CD4-positive, alpha-beta T cell treated with Interleukin-4 for 1 hour (primary cell): ENCODE data around the gene RAB31.
A peak's percentile ranks its signal among the peaks of the same experiment; 100 is the strongest.

Experiments used
- DNase-seq, 2 donors: peaks; one replicate each; pipeline ENCODE4 v3.0.0-alpha.2; 2020 to 2022

RAB31 gene

DNA sequence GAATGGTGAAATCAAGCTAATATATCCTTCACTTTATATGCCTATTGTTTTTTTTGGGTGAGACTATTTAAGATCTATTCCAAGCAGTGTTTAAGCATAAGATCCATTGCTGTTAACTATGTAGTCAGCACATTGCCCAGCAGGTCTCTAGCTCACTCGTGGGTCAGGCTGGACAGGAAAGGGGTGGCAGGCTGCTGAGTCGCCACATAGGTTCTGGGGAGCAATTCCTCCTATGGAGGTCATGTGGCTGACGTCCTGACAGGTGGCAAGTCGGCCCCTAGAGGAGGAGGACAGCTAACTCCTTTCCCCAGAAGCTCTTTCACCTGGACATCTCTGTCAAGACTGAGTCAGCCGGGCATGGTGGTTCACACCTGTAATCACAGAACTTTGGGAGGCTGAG is 13.9 kb upstream of the RAB31 start:
- no peak for DNase-seq

DNA sequence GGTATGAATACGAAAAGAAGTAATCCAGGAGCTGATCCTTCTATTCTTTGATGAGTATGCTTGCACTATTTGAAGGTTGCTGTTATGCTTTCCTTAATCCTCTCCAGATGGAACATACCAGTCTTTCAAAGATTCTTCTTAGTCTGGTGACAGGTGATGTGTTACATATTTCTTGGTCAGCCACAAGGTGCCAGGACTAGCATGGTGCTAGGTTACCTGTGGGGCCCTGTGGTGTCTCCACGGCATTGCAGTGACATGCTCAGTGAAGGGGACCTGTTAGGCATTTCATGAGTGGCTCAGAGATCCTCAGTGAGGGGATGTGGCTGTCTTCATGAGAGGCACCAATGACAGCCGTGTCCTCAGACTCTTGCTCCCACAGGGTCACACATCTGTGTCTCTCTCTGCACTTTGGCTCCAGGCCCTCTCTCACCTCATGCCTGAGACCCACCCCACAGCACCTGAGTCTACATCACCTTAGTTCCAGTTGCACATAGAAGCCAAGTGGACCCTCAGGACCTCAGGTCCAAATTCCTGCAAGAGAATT is 13.1 kb upstream of the RAB31 start:
- no peak for DNase-seq

DNA sequence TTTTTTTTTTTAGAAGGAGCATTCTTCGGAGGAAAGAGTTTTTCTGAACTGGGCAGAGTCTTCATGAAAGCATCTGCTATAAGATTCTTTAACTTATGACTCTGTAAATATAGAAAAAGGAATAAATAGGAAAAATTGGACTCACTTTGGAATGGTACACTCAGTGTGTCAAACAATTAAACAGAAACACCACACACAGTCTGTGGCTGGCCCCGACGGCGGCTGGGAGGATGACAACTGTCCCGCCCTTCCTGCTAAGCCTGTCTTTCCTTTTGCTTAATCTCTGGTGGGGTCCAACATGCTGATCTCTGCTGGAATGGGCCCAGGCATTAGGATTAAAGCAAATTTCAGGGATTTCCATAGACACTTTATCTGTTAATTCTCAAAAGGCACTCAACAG is 12.5 kb upstream of the RAB31 start:
- DNase-seq: no peak

DNA sequence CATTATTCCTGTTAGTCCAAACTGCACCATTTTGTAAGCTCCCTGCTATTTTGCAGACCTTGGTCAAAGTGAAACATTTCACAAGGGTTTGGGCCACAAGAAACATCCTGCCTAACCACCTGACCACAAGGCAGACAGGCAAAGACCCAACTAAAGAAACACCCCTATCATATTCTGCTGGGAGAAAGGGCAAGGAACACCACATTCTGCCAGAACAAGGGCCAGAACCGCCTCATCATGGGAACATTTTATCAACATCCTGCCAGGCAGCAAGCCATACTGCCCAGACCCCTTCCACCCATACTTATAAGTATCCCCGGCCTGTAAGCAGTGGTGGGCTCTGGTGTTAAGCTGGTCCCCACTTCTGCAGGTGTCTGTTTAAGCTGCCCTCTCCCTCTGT is 12.0 kb upstream of the RAB31 start:
- DNase-seq: no peak

DNA sequence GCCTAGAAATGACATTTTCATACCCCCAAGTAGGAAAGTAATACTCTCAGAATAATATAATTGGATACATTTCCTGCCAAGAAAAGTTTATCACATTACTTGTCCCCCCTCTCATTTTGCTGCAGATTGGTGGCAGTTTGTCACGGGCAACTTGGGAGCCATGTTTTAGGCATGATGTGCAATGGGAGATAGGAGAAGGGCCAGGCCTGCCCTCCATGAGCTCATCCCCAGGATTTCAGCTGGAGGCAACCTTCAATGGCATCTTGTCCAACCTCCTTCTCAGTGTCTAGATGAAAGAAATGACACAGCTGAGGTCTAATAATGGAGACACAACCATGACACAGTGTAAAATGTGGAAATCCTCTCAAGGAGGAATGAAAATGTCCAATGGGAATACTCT is 11.4 kb upstream of the RAB31 start:
- no peak for DNase-seq

DNA sequence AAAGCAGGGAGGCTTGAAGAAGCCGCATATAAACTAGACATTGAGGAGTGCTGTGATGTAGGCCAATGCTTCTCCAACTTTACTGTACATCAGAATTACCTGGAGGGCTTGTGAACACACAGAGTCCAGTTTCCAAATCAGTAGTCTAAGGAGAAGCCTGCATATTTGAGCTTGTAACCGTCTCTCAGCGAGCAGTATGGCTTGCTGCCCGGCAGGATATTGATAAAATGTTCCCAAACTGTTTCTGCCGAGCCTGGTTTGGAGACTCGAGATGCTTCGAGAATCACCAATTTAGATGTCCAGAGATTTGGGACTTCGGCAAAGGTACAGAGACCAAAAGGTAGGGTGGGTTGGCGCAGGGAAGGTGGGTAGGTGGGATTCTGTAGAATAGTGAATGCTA is 11.0 kb upstream of the RAB31 start:
- DNase-seq: no peak

DNA sequence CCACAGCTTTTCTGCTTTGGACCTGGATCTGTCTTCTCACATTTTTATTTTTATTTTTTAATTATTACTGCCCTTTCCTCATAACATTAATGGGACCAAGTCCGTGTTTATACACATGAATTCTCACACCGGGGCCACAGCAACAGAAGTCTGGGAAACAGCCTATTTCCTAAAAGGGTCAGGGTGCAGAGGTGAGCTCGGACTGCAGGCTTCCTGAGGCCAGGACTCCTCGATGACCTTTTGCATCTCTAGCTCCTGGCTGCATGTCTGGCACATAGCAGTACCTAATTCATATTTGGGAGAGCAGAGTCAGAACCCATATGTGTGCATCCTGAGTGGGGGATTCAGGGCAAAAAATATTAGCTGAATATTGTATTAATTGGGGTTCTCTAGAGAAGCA is 9.6 kb upstream of the RAB31 start:
- DNase-seq: no peak

DNA sequence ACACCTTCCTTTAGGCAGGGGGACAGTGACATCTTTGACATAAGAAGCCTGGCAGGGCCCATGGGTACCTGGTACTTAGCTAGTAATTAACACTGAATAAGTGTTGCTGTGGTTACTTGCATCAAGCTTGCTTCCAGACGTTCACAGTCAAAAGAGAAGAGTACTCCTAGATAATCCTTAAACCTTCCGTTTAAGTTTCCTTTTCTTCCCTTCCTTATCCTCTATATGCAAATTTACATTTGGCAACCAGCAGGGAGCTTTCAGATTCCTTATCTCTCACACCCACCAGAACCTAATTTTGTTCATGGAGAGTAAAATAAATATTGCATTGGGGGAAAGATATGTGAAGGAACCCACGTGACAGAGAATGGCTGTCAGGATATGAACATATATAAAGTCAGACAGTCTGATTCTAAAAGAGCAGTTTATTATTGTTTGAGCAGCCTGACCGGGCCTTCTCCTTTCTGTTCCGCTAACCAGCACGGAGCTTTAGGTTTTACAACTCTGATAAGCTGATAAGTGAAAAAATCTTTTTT is 7.8 kb upstream of the RAB31 start:
- DNase-seq: no peak

DNA sequence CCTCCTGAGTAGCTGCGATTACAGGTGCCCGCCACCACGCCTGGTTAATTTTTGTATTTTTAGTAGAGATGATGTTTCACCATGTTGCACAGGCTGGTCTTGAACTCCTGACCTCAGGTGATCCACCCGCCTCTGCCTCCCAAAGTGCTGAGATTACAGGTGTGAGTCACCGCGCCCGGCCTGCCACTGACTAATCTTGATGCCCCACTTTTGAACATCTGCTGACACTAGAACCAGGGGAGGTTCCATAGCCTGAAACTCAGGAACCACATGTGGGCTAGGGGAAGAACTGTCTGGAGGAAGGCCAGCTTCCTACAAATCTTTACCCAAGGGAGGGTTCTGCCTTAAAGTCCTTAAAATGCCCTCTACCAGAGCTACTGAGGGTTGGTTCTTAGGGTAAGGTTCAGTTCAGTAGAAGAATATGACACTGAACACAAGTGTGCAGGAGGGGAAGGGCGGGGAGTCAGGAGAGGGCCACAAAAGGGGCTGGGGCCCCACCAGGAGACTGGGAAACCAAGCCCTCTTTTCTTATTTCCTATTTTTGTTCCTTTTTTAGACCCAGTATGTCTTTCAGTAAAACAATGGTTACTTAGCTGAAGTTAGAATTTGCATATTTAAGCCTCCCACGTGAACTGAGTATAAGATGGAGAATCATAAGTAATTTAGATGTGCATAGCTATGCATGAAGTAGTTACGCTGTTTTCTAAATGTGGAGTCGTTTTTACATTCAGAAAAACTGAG is 6.3 kb upstream of the RAB31 start:
- no peak for DNase-seq

DNA sequence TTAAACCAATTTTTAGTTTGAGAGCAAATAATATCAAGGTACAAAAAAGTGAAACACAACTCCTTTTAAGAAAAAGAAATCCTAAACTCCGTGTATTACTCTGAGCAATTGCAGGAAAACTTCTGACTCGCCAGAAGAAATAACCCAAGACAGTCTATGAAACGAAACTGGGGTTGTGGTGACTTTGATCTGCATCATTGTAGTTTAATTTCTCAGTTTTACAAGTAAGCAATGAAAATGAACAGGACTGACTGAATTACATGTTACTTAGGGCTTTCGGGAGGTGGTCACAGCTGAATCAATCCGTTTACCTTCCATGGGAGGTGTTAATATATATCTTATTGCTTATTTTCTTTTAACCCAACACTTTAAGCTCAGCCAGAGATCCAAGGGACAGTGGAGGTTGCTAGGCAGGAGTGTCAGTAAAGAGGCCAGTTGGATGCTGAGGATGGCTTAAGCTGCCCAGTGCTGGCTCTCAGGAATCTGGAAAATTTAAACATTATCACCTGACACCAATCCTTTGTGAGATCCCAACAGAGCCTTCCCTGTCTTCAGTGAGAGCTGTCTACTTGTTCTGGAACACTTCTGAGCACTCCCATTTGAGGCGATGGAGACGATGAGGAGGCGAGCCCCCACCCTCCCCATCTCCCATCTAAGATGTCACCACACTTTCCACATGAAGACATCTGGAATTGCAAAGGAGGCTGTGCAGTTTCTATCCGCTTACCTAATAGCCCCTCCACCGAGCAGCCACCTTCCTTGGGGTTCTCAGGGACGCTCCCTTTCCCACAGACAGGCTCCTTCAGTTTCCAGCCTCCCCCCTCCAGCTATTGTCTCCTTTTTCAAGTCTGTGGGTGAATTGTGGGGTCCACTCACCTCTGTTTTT is 3.6 kb upstream of the RAB31 start:
- no peak for DNase-seq

DNA sequence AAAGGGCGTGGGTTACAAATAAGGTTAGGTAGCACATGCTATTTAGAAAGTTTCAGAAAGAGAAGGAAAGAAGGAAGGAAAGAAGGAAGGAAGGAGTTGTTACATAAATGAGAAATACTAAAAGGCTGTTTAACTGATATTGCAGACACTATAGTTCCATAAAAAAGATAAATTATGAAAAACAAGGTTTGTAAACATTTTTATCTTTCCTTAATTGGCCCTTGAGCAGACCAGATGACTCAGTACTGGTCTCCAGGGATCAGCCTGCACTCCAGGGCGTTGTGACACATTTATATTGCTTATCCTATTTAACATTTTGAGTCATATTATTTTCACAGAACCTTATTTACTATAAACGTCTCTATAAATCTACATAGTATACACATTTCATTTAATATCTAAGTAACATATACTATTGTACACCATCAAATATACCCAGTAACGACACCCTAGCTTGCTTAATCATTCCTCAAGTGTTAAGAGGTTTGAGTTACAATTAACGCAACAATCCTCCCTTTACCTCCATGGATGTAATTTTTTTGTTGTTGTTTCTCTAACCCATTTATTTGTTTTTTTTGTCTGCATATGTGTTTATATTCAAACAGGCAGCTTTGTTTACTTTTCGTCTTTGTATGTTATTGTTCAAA is 2.8 kb upstream of the RAB31 start:
- no peak for DNase-seq

DNA sequence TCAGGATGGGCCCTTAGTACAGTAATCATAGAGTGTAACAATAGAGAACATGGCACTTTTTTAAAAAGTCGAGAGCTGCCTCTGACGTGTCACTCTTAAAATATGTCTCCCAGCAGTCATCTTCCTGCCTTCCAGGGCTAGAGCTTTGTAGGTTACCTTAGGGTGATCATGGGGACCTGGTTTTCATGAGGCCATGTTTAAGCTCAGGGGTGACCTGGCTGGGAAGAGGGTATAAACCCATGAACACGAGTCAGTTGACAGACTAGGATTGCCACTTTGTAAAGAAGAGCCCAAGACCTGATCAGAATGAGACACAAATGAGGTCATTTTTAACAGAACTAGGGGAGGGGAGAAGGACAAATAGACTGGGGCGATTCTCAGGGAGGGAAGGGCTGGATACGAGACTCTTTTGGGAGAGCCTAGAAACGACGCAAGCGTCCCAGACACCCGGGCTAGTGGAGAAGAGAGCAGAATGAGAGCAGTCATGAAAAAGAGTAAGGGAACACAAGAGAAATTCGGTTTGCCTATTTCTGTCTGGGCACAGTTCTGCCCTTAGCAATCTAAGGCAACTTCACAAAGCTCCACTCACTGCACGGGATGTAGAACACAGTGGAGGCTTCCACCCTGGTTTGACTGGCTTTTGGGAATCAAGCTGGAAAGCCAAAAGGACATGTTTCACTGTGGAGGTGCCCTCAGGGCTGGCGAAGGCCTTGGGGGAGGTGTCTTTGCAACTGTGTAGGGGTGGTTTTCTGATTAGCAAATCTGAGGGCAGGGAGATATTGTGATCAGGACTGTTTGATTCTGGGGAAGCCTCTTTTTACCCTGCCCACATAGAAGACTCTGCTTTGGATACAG is 1.8 kb upstream of the RAB31 start:
- DNase-seq: no peak

DNA sequence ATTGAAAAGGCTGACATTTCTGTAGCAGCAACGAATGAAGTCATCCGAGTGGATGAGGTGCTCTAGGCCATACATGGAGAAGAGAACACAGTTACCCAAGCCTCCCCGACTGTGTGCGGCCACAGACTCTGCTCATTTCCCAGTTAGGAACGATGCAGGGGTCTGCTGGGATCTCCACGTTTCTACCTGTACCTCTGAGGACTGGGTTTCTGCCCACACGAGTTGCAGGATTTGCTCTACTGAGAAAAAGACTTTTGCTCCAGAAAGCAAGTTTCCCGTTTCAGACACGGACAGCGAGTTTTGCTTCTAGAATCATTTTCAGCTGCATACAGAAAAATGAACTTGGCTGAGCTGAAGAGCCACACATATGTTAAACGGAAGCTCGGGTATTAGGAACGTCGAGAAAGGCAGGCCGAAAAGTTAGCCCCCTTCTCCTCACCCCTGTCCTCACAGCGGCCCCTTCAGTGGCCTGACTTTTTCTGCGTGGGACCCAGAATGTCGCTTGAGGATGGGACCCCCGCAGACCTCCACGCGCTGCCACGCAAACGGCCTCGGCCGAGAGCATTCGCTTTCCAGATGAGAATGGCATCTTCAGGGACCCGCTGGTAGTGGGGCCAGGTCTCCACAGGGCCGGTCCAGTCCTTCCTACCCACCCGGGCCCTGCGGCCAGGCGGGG is 582 bp upstream of the RAB31 start:
- DNase-seq: no peak

DNA sequence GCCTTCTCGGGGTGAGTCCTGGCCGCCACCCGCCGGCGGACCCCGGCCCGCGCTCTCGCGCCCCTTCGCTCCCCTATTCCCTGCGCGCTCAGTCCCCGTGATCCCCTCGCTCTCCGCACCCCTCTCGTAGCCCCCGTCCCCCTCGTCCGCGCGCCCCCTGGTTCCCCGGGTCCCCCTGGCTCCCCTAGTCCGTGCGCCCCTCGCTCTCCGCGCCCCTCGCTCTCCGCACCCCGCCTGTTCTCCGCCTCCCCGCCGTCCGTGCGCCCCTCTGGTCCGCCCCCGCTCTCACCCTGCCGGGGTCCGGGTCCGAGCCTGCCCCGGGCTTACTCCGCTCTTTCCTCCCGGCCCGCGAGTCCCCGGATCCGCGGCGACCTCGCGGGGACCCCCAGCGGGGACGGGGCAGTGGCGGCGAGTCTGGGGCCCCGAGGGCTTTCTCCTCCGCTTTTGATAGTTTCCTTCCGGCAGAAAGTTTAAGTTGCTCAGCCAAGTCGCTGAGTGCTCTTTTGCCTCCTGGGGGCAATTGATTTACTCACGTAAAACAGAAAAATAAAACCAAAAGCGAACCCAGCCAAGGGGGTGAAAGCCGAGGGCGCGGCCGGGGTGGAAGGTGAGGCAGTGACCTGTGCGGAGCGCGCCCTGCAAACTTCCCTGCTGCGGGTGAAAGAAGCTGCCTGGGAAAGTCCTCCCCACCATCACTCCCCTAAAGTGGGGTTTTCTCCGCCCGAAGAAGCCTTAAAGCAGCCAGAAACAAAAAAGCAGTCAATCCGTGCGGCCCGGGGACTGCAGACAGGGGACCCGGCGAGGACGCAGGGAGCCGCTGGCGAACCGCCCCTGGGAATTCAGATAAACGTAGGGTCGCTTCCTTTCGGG is 568 bp downstream of the RAB31 start:
- DNase-seq: no peak

DNA sequence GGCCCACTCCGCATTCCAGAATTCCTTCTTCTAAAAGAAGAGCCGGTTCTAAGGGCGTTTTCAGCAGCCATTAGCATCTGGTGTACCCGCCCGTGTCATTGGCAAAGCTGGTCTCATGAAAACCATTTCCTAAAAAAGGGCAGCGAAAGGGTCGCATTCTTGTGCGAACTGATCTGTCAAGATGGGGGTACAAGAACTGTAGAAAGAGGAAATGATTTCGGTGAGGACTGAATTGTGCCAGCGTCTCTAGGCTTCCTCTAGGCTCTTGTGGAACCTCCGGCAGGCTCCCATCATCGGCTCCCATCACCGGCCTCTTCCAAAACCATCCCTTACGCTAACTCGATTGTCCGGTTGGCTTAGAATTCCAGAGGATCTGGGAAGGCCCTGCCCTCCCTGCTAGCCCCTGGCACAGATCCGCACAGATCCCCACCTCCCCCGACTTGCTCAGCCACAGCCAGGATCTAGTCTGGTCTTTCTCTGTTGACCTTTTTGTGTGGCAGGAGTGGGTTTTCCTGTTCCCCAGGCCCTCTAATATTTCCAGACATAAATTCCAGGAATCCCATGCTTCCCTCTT is 1.3 kb downstream of the RAB31 start:
- DNase-seq: no peak

DNA sequence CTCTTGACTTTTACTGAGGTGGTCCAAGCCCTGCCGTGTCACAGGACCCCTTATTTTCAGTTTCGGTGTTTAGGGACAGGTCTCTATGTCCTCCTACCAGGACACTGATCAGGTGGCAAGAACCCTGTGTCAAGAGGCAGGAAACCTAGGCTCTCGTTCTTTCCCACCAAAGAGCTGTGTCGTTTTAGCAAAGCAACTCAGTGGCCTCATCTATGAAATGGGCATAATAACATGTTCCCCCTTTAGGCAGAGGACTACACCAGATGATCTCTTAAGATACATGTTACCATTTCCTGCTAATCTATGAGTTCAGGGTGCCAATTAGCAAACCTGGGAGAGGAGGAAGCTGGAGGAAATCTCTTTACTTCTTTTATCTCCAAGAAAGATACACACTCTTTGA is 1.9 kb downstream of the RAB31 start:
- no peak for DNase-seq

DNA sequence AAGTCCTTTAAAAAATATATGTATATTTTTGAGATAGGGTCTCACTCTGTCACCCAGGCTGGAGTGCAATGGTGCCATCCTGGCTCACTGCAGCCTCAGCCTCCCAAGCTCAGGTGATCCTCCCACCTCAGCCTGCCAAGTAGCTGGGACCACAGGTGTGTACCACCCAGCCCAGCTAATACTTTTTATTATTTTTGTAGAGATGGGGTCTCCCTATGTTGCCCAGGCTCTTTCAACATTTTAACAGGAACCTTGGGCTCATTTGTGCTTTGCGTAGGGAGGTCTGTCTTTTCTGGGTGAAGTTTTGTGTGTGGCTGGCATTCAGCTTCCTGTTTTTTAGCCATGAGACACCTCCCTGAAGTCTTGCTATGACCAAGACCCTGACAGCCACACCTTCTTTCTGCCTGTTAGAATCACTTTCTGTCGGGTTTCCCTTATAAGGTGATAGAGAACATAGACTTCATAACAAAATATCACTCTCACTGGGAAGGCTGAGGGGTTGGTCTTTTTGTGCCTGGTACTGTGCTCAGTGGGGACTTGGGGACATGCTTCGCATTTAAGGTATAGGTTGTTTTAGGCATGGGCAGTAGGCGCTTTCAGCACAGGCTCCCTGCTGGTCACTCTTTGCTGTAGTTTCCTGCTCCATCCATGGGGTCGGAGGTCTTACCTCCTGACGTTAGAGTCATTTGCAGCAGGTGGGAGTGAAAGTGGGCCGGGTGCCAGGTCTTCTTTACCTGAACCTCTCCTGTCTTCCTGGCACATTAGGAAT is 3.4 kb downstream of the RAB31 start:
- DNase-seq: peak; percentile 25 to 70

DNA sequence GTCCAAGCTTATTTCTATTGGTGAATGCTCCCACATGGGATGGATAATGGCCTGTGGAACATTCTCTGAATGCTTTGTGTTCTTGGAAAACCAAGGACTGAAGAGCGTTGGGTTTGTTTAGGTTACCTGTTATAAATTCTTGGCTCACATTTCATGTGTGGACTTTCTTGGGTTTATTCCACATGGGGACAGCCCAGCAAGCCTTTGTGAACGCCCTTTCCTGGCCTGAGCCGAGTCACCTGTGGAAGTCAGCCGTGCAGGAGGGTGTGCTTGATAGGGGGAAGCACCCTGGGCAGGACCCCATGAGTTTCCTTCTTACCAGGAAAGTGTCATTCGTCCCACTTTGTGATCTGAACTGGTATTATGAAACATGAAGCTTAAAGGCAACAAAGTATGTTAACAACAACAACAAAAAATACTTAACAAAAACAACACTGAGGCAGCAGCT is 4.1 kb downstream of the RAB31 start:
- DNase-seq: no peak

DNA sequence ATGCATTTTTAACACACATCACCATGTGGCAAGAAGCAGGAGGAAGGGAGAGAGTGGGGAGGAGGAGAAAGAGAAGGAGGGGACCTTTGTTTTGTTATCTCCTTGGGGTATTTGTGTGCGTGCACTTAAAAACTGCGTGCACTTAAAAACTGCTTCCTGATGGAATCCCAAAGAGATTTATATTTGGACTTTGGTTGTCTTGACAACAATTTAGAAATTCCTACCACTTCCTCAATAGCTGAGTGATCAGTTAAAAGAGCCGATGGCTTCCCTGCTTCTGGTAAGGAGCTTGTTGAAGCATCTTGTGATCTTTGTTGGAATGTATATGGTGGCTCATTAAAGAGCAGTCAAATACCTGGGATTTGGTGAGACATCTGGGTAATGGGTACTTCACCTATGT is 4.5 kb downstream of the RAB31 start:
- no peak for DNase-seq
